Nephron (organoid): ENCODE results near the gene KRTAP4-6.
"Not testable (repeated sequence)": the region's sequence is repeated elsewhere in the genome, so short reads cannot be mapped to it uniquely, and the experiment has no call there.

ENCODE experiments used
- H3K27ac Mint-ChIP-seq, 3 experiments: 2 replicates each; pipeline ENCODE4 v1.8.0; 2020; ENCODE audit warnings: mixed read lengths in 3 of 3, mild to moderate bottlenecking in 2 of 3, moderate library complexity in 1 of 3
- H3K27me3 Mint-ChIP-seq: 2 replicates; pipeline ENCODE4 v1.8.0; 2021; ENCODE audit warnings: low read depth, mild to moderate bottlenecking, moderate library complexity, mixed read lengths
- H3K36me3 Mint-ChIP-seq: 2 replicates; pipeline ENCODE4 v1.8.0; 2020; ENCODE audit warnings: low read depth, mixed read lengths
- H3K4me1 Mint-ChIP-seq: 2 replicates; pipeline ENCODE4 v1.8.0; 2020; ENCODE audit warnings: mixed read lengths
- H3K4me3 Mint-ChIP-seq, 3 experiments: 2 replicates each; pipeline ENCODE4 v1.8.0; 2020; ENCODE audit warnings: mild to moderate bottlenecking in 3 of 3, mixed read lengths in 3 of 3, moderate library complexity in 2 of 3
- H3K9me3 Mint-ChIP-seq: 2 replicates; pipeline ENCODE4 v1.8.0; 2020; ENCODE audit warnings: mixed read lengths
- TF ChIP-seq, protein P1 (sequence below), 3 experiments: fragments of 200-600 bp; sonication (generic); IDR thresholded peaks; one replicate each; pipeline ENCODE4 v1.5.0; 2021; ENCODE audit warnings: antibody characterized with exemption in 3 of 3; ENCODE audit not compliant: unreplicated experiment in 3 of 3

Gene KRTAP4-6

DNA sequence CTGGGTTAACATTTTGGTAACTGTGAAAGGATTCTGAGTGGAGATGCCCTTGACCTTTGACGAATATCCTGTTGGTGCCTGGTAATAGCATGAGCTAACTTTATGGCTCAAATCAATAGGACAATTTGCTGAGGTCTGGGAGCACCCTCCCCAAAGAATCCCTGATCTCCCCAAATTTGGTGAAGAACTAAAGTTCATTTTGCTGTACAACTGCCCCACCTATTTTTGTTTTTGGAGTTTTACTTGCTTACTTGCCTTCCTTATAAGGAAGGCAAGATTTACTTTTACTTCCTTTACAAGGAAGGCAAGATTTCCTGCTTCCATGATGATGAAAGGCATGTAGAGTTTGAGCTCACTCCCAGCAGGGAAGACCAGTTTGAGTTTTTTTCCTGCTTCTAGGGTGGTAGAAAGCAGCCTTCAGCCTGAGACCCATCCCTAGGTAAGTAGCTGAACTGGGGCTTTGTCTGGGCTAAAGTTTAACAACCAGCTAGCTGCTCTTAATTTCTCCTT, 32.3 kb downstream of the KRTAP4-6 start:
- H3K9me3 Mint-ChIP-seq = peaks cover 19% of the 10 kb centered on the region
- peaks cover 11% of the 10 kb centered on the region for H3K4me1 Mint-ChIP-seq
- no peak overlapping the region for H3K27ac Mint-ChIP-seq
- H3K27me3 Mint-ChIP-seq = no peaks in the 10 kb centered on the region
- TF ChIP-seq, protein P1, sequence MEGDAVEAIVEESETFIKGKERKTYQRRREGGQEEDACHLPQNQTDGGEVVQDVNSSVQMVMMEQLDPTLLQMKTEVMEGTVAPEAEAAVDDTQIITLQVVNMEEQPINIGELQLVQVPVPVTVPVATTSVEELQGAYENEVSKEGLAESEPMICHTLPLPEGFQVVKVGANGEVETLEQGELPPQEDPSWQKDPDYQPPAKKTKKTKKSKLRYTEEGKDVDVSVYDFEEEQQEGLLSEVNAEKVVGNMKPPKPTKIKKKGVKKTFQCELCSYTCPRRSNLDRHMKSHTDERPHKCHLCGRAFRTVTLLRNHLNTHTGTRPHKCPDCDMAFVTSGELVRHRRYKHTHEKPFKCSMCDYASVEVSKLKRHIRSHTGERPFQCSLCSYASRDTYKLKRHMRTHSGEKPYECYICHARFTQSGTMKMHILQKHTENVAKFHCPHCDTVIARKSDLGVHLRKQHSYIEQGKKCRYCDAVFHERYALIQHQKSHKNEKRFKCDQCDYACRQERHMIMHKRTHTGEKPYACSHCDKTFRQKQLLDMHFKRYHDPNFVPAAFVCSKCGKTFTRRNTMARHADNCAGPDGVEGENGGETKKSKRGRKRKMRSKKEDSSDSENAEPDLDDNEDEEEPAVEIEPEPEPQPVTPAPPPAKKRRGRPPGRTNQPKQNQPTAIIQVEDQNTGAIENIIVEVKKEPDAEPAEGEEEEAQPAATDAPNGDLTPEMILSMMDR (IDR thresholded peaks at IDR 0.05; ENCODE audit: unreplicated experiment in 3 of 3) = no peak
- H3K36me3 Mint-ChIP-seq = peaks cover 4% of the 10 kb centered on the region
- no peak overlapping the region for H3K4me3 Mint-ChIP-seq

DNA sequence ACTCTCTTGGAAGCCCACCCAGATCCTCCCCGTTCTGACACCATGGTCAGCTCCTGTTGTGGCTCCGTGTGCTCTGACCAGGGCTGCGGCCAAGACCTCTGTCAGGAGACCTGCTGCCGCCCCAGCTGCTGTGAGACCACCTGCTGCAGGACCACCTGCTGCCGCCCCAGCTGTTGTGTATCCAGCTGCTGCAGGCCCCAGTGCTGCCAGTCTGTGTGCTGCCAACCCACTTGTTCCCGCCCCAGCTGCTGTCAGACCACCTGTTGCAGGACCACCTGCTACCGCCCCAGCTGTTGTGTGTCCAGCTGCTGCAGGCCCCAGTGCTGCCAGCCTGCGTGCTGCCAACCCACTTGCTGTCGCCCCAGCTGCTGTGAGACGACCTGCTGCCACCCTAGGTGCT, 35.0 kb downstream of the KRTAP4-6 start, which contains the start of gene KRTAP4-9:
Gene KRTAP4-9, plus strand, starts transcription at position 43 of the 400 bp plus-strand sequence. Its CDS starts 0 bp downstream, at position 43.
- not testable (repeated sequence) for H3K27ac Mint-ChIP-seq, H3K36me3 Mint-ChIP-seq, H3K27me3 Mint-ChIP-seq, H3K4me3 Mint-ChIP-seq
- H3K9me3 Mint-ChIP-seq = peaks cover 14% of the 10 kb centered on the region
- H3K4me1 Mint-ChIP-seq = peaks cover 23% of the 10 kb centered on the region

DNA sequence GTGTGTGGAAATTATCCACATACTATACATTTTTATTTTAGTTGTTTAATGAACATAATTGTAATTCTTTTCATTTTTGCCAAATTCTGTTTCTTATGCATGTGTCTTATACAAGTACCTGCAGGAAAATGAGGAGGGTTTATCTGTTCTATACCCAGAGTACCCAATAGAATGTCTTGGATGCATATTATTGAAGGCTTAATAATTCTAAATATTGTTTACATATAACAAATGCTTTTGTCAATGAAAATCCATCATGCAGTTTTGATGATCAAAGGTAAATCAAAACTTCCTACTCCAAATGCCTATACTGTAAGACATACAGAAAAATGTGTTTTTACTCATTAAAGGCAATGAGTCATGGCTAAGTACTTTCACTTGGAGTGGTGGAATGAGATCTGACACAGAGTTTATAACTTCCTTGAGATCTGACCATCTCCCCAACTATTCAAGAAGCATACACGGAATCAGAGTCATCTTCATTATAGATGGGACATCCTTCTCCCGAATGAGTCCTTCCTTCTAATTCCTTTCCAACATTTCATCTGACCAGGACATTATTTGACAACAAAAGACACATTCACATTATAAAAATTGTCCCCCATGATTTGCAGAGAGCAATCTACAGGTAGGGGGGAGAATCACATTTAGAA, 35.8 kb downstream of the KRTAP4-6 start:
- peaks cover 31% of the 10 kb centered on the region for H3K4me1 Mint-ChIP-seq
- H3K27me3 Mint-ChIP-seq, H3K36me3 Mint-ChIP-seq, H3K9me3 Mint-ChIP-seq, H3K27ac Mint-ChIP-seq, H3K4me3 Mint-ChIP-seq: not testable (repeated sequence)

DNA sequence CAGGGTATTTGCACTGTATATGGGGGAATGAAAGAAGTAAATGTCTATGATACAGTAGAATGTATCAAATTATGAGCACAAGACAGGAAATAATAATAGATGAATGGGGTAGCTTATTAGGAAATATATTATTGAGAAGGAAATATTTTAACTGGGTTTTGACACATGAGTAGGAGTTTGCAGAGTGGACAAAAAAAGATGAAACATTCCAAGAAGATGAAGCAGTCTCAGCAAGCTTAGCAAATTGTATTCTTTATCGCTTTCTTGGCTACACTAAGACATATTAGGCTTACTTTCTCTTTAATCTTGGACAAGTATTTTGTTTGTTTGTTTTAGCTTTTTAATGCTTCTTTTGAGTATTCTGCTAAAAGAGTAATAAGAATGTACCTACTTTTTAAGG, 36.4 kb downstream of the KRTAP4-6 start:
- Mint-ChIP-seq H3K9me3 (peaks cover 8% of the 10 kb centered on the region), H3K27me3 (no peaks in the 10 kb centered on the region), H3K4me3 (no peak overlapping the region)

DNA sequence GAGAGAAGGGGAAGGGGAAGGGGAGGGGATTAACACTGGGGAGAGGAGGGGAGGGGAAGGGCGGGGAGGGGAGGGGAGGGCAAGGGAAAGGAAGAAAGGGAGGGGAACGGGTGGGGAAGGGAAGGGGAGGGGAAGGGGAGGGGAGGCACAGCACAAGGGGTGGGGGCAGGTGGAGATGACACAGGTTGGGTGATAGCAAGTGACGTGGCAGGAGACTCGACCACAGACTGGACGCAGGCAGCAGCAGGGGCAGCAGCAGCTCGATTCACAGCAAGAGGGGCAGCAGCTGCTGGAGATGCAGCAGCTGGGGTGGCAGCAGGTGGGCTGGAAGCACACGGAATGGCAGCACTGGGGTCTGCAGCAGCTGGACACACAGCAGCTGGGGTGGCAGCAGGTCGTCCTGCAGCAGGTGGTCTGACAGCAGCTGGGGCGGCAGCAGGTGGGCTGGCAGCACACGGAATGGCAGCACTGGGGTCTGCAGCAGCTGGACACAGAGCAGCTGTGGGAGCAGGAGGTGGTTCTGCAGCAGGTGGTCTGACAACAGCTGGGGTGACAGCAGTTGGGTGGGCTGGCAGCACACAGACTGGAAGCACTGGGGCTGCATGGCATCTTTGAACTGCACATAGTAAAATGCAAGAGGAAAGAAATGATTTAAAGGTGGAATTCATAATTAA, 38.6 kb downstream of the KRTAP4-6 start, which contains the start of gene KRTAP4-16:
Gene KRTAP4-16, minus strand, starts transcription at position 624 of the 674 bp plus-strand sequence. Its CDS starts 0 bp downstream, at position 624.
- peaks cover 7% of the 10 kb centered on the region for H3K27me3 Mint-ChIP-seq
- TF ChIP-seq, protein P1 (IDR thresholded peaks at IDR 0.05; ENCODE audit: unreplicated experiment in 3 of 3) = no peak
- peak within 1 kb of the TSS in 2 of 3 experiments; percentile 56 to 91 for H3K27ac Mint-ChIP-seq
- H3K36me3 Mint-ChIP-seq = no peaks in the 10 kb centered on the region
- H3K4me1 Mint-ChIP-seq = peaks cover 38% of the 10 kb centered on the region
- H3K9me3 Mint-ChIP-seq = no peaks in the 10 kb centered on the region
- no peak within 1 kb of the TSS for H3K4me3 Mint-ChIP-seq

More for the DNA sequence above, 36.4 kb downstream of the KRTAP4-6 start:
- peaks cover 32% of the 10 kb centered on the region for H3K4me1 Mint-ChIP-seq
- TF ChIP-seq, protein P1 (IDR thresholded peaks at IDR 0.05; ENCODE audit: unreplicated experiment in 3 of 3) = no peak
- H3K27ac Mint-ChIP-seq = peak overlapping the region; percentile 5 to 91 (median 56)
- no peaks in the 10 kb centered on the region for H3K36me3 Mint-ChIP-seq

DNA sequence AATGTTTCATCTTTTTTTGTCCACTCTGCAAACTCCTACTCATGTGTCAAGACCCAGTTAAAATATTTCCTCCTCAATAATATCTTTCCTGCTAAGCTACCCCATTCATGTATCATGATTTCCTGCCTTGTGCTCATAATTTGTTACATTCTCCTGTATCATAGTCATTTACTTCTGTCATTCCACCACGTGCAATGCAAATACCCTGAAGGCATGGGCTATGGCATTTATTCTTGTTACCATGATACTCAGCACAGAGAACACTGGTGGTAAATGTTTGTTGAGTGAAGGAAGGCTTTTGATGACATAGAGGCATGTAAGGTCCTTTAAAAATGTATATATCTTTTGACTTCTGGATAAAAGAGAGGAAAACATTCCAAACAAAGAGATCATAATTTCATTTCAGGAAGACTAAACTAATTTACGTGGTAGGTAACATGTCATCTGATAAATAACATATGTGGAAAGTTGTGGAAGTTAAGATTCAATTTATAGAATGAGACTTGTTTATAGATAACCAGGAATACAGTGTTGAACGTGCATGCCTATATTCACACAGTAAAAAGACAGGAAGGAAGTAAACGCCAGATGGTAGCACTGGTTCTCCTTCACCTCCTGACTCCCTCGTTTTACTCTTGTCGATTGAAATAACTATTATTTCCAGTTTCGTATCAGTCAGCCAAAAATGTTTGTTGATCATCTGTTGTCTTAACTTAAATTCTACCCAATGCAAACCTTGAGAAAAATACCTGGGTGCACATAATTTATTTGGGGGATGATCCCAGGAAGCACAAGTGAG, 40.5 kb downstream of the KRTAP4-6 start:
- not testable (repeated sequence) for H3K36me3 Mint-ChIP-seq, H3K9me3 Mint-ChIP-seq
- Mint-ChIP-seq H3K27ac (peak overlapping the region; percentile 69 to 74 (median 72)), H3K27me3 (peaks cover 11% of the 10 kb centered on the region), H3K4me3 (peak overlapping the region in 1 of 3 experiments; percentile 5), H3K4me1 (peaks cover 38% of the 10 kb centered on the region)

DNA sequence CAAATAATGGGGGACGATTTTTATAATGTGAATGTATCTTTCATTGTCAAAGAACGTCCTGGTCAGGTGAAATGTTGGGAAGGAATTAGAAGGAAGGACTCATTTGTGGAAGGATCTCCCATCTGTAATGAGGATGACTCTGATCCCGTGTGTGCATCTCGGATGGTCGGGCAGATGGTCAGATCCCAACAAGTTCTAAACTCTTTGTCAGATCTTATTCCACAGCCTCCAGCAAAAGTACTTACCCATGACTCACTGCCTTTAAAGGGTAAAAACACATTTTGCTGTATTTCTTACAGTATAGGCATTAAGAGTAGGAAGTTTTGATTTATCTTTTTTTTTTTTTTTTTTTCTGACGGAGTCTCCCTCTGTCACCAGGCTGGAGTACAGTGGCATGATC, 41.9 kb downstream of the KRTAP4-6 start:
- Mint-ChIP-seq H3K27ac (peak overlapping the region in 1 of 3 experiments; percentile 13), H3K27me3 (peaks cover 11% of the 10 kb centered on the region), H3K4me1 (peaks cover 32% of the 10 kb centered on the region), H3K36me3 (no peaks in the 10 kb centered on the region), H3K9me3 (peaks cover 5% of the 10 kb centered on the region), H3K4me3 (no peak overlapping the region)
- TF ChIP-seq, protein P1 (IDR thresholded peaks at IDR 0.05; ENCODE audit: unreplicated experiment in 3 of 3) = no peak
